GM19463 (cell line): ENCODE results near the gene UFSP2.

Experiments
- ATAC-seq: cut with Tn5 transposase; IDR thresholded peaks from one replicate; pipeline ENCODE4 v1.9.1; 2021; ENCODE audit warnings: mild to moderate bottlenecking, moderate library complexity; ENCODE audit not compliant: unreplicated experiment

The UFSP2 gene

GRCh38 chr4:185425647-185426352, at the start of gene UFSP2:
TSS of gene UFSP2 (minus strand) at chr4:185425964. CDS start at chr4:185425868, 96 bp downstream.
- ATAC-seq: peak; percentile 87

GRCh38 chr4:185473247-185473646, 47.5 kb upstream of the UFSP2 start:
- no peak for ATAC-seq

GRCh38 chr4:185472103-185472542, 46.4 kb upstream of the UFSP2 start:
- no peak for ATAC-seq

GRCh38 chr4:185471235-185472102, 45.7 kb upstream of the UFSP2 start, which contains the start of gene CCDC110:
TSS of gene CCDC110 (minus strand) at chr4:185471733. CDS start at chr4:185471683, 50 bp downstream.
- ATAC-seq: peak; percentile 89

- ATAC-seq: no peak
Measured at GRCh38 chr4:185470501-185471195, 44.9 kb upstream of the UFSP2 start.

- no peak for ATAC-seq
Measured at GRCh38 chr4:185469580-185470154, 43.9 kb upstream of the UFSP2 start.

- ATAC-seq: no peak
Measured at GRCh38 chr4:185468999-185469398, 43.2 kb upstream of the UFSP2 start.

GRCh38 chr4:185467991-185468390, 42.2 kb upstream of the UFSP2 start:
- no peak for ATAC-seq

GRCh38 chr4:185467101-185467500, 41.3 kb upstream of the UFSP2 start:
- no peak for ATAC-seq

- no peak for ATAC-seq
Measured at GRCh38 chr4:185465707-185466106, 39.9 kb upstream of the UFSP2 start.

- no peak for ATAC-seq
Measured at GRCh38 chr4:185464887-185465286, 39.1 kb upstream of the UFSP2 start.

- ATAC-seq: no peak
Measured at GRCh38 chr4:185464183-185464582, 38.4 kb upstream of the UFSP2 start.

GRCh38 chr4:185463541-185463940, 37.8 kb upstream of the UFSP2 start:
- ATAC-seq: no peak

- no peak for ATAC-seq
Measured at GRCh38 chr4:185461565-185461964, 35.8 kb upstream of the UFSP2 start.

GRCh38 chr4:185457136-185457535, 31.4 kb upstream of the UFSP2 start:
- no peak for ATAC-seq

GRCh38 chr4:185456131-185456530, 30.4 kb upstream of the UFSP2 start:
- ATAC-seq: no peak

- no peak for ATAC-seq
Measured at GRCh38 chr4:185445209-185445608, 19.4 kb upstream of the UFSP2 start.

- ATAC-seq: no peak
Measured at GRCh38 chr4:185441479-185441878, 15.7 kb upstream of the UFSP2 start.

GRCh38 chr4:185437809-185438208, 12.0 kb upstream of the UFSP2 start:
- ATAC-seq: no peak

- ATAC-seq: no peak
Measured at GRCh38 chr4:185435466-185435865, 9.7 kb upstream of the UFSP2 start.

GRCh38 chr4:185429660-185430059, 3.9 kb upstream of the UFSP2 start:
- no peak for ATAC-seq
